ENCODE results near the gene PHF12.

The PHF12 gene

GRCh38 chr17:28978356-28978964 is 27.1 kb upstream of the PHF12 start:
- TF ChIP-seq CTCF (IDR thresholded peaks at IDR 0.05; ENCODE audit: low read depth, low read length, poor library complexity, severe bottlenecking): no peak
- H4K20me1 ChIP-seq (ENCODE audit: control insufficient read depth, insufficient read depth, low read depth, low read length): no peaks in the 10 kb centered on the region
- H3K4me1 ChIP-seq (ENCODE audit: control insufficient read depth, low read length): peaks cover 24% of the 10 kb centered on the region

DNA sequence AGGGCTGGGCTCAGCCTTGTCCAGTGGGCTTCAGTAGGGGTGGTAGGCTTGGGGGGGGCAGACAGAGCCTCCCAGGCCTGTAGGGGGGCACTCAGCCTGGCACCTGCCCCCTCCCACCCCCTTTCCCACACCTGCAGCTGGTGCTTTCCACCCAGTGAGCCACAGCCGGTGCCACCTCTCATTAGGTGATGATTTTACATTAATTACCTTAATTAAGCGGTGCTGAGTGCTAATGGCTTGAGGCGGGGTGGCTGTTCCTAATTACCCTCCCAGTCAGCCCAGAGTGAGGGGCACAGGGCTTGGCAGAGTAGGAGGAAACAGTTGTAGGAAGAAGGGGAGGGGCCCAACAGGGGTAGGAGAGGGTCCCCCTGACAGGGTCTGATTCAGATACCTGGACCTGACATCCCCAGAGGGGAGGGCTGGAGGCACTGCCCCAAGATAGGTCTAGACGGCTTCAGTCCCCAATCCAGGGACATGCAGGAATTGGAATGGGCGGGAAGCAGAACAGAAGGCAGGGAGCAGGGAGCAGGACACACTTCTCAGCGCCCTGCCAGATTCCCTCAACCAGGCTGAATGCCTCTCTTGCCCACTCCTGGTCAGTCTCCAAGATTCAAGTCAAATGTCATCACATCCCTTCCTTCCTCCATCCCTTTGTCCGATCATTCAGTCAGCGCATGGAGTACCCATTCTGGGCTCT is 26.5 kb upstream of the PHF12 start:
- Histone ChIP-seq H4K20me1 (ENCODE audit: control insufficient read depth, insufficient read depth, low read depth, low read length) (no peaks in the 10 kb centered on the region), H3K4me1 (ENCODE audit: control insufficient read depth, low read length) (peaks cover 18% of the 10 kb centered on the region), H3K9me2 (replicated peaks; ENCODE audit: control insufficient read depth, low read length) (no peaks in the 10 kb centered on the region), H3K4me3 (ENCODE audit: low read length) (no peak overlapping the region), H3K9me3 (ENCODE audit: control insufficient read depth, insufficient read depth, low read length) (no peaks in the 10 kb centered on the region), H3K79me2 (ENCODE audit: control insufficient read depth, low read length) (no peaks in the 10 kb centered on the region), H3K27ac (ENCODE audit: low read depth, low read length) (no peak overlapping the region), H3K36me3 (ENCODE audit: control insufficient read depth, low read length) (no peaks in the 10 kb centered on the region), H3K4me2 (ENCODE audit: low read length) (no peak overlapping the region), H3F3A (ENCODE audit: control insufficient read depth, insufficient read depth) (peaks cover 4% of the 10 kb centered on the region; the same call in 1 of the 2 replicates), H3K27me3 (ENCODE audit: control insufficient read depth, low read length) (no peaks in the 10 kb centered on the region; the same call in 1 of the 2 replicates)
- TF ChIP-seq CTCF (IDR thresholded peaks at IDR 0.05; ENCODE audit: low read depth, low read length, poor library complexity, severe bottlenecking): no peak
- TF ChIP-seq EZH2phosphoT487 (IDR thresholded peaks at IDR 0.05; ENCODE audit: borderline replicate concordance, low read length): no peak

More at GRCh38 chr17:28978356-28978964, 27.1 kb upstream of the PHF12 start:
- H3K79me2 ChIP-seq (ENCODE audit: control insufficient read depth, low read length): no peaks in the 10 kb centered on the region
- no peaks in the 10 kb centered on the region for H3K36me3 ChIP-seq (ENCODE audit: control insufficient read depth, low read length)
- H3K4me3 ChIP-seq (ENCODE audit: low read length): no peak overlapping the region
- H3K9me2 ChIP-seq (replicated peaks; ENCODE audit: control insufficient read depth, low read length): no peaks in the 10 kb centered on the region
- H3K4me2 ChIP-seq (ENCODE audit: low read length): no peak overlapping the region
- H3K27me3 ChIP-seq (ENCODE audit: control insufficient read depth, low read length): no peaks in the 10 kb centered on the region; the same call in 1 of the 2 replicates
- H3K9me3 ChIP-seq (ENCODE audit: control insufficient read depth, insufficient read depth, low read length): no peaks in the 10 kb centered on the region
- no peak overlapping the region for H3K27ac ChIP-seq (ENCODE audit: low read depth, low read length)
- peaks cover 4% of the 10 kb centered on the region; the same call in 1 of the 2 replicates for H3F3A ChIP-seq (ENCODE audit: control insufficient read depth, insufficient read depth)

DNA sequence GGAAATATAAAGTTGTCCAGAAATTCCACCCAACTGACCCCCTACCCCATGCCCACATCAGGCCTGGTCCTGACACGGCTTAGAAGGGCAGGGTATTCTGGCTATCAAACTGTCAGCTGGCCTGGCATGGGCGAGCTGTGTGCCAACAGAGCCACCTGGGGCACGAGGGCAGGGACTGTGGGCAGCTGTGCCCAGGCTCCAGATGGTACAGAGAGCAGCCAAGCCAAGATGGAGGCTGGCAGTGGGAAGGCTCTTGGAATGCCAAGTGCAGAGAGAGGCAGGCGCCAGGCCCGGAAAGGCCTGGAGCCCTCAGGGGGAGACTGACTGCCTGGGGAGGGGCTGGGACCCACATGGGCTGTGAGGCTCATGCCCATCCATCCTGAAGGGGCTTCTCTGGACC is 24.3 kb upstream of the PHF12 start:
- Histone ChIP-seq H3K9me2 (replicated peaks; ENCODE audit: control insufficient read depth, low read length) (no peaks in the 10 kb centered on the region), H3K79me2 (ENCODE audit: control insufficient read depth, low read length) (no peaks in the 10 kb centered on the region), H3K4me2 (ENCODE audit: low read length) (no peak overlapping the region), H3F3A (ENCODE audit: control insufficient read depth, insufficient read depth) (no peaks in the 10 kb centered on the region), H3K4me3 (ENCODE audit: low read length) (no peak overlapping the region), H3K27me3 (ENCODE audit: control insufficient read depth, low read length) (peaks cover 3% of the 10 kb centered on the region; the same call in 1 of the 2 replicates), H4K20me1 (ENCODE audit: control insufficient read depth, insufficient read depth, low read depth, low read length) (no peaks in the 10 kb centered on the region), H3K27ac (ENCODE audit: low read depth, low read length) (no peak overlapping the region), H3K36me3 (ENCODE audit: control insufficient read depth, low read length) (no peaks in the 10 kb centered on the region), H3K4me1 (ENCODE audit: control insufficient read depth, low read length) (no peaks in the 10 kb centered on the region), H3K9me3 (ENCODE audit: control insufficient read depth, insufficient read depth, low read length) (no peaks in the 10 kb centered on the region)
- TF ChIP-seq EZH2phosphoT487 (IDR thresholded peaks at IDR 0.05; ENCODE audit: borderline replicate concordance, low read length) (no peak), CTCF (IDR thresholded peaks at IDR 0.05; ENCODE audit: low read depth, low read length, poor library complexity, severe bottlenecking) (no peak)
